ENCODE results near the gene ADCY10. TPM values are rescaled to one million over a fixed set of nuclear protein-coding genes. Genes with fewer than 3 reads are reported as not detected.

The ADCY10 gene
- total and polyA plus RNA-seq, 9 of the 15 experiments (the other 6 are each of a cell fraction or from before 2014, with no cell fraction given): 0.08 to 0.86 (median 0.22) TPM

GRCh38 chr1:167829868-167830267, 84.1 kb downstream of the ADCY10 start (continued):
- TF ChIP-seq ZNF280B (CRISPR knock-in tag; IDR thresholded peaks at IDR 0.05) (no peak), TAF7 (tag; IDR thresholded peaks at IDR 0.05) (no peak), ZNF143 (CRISPR knock-in tag; IDR thresholded peaks at IDR 0.05) (no peak), MTA1 (IDR thresholded peaks at IDR 0.05; ENCODE audit: borderline replicate concordance) (no peak; the same call in 1 of the 2 replicates), BCLAF1 (IDR thresholded peaks at IDR 0.05; ENCODE audit: borderline replicate concordance in 1 of 2, control insufficient read depth in 1 of 2, low read depth in 2 of 2, low read length in 1 of 2) (no peak), HLTF (IDR thresholded peaks at IDR 0.05) (no peak), ZNF184 (CRISPR knock-in tag; IDR thresholded peaks at IDR 0.05) (no peak), SMARCB1 (IDR thresholded peaks at IDR 0.05; ENCODE audit: insufficient read length, low read depth) (peak; percentile 91), GABPB2 (CRISPR knock-in tag; conservative IDR thresholded peaks at IDR 0.05) (no peak), ZNF445 (CRISPR knock-in tag; IDR thresholded peaks at IDR 0.05; ENCODE audit: low read depth) (no peak), ZNF121 (CRISPR knock-in tag; conservative IDR thresholded peaks at IDR 0.05) (no peak), TFAP4 (CRISPR knock-in tag; IDR thresholded peaks at IDR 0.05; ENCODE audit: borderline replicate concordance) (no peak), ZNF347 (CRISPR knock-in tag; IDR thresholded peaks at IDR 0.05; ENCODE audit: low read depth) (no peak), EHMT2 (IDR thresholded peaks at IDR 0.05) (no peak), PRMT5 (CRISPR knock-in tag; IDR thresholded peaks at IDR 0.05) (no peak), GATAD2B (IDR thresholded peaks at IDR 0.05; ENCODE audit: borderline replicate concordance) (0 out of 2 replicates have a peak, but pooled peaks have one; percentile 8), PBX2 (CRISPR knock-in tag; IDR thresholded peaks at IDR 0.05; ENCODE audit: low read depth) (no peak), PBX2 (tag; conservative IDR thresholded peaks at IDR 0.05; ENCODE audit: low read depth) (no peak)
- TF ChIP-seq, protein P1, sequence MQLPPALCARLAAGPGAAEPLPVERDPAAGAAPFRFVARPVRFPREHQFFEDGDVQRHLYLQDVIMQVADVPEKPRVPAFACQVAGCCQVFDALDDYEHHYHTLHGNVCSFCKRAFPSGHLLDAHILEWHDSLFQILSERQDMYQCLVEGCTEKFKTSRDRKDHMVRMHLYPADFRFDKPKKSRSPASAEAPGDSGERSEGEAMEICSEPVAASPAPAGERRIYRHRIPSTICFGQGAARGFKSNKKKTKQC (CRISPR knock-in tag; IDR thresholded peaks at IDR 0.05): no peak
- TF ChIP-seq, protein P2, sequence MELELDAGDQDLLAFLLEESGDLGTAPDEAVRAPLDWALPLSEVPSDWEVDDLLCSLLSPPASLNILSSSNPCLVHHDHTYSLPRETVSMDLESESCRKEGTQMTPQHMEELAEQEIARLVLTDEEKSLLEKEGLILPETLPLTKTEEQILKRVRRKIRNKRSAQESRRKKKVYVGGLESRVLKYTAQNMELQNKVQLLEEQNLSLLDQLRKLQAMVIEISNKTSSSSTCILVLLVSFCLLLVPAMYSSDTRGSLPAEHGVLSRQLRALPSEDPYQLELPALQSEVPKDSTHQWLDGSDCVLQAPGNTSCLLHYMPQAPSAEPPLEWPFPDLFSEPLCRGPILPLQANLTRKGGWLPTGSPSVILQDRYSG (tag; conservative IDR thresholded peaks at IDR 0.05; ENCODE audit: low read depth): no peak
